ENCODE data around the gene TP53.

GRCh38 chr17:7705269-7706255 is 18.3 kb upstream of the TP53 start:
- no peak for TF ChIP-seq CTCF (IDR thresholded peaks at IDR 0.05; ENCODE audit: low read depth, low read length, poor library complexity, severe bottlenecking)
- TF ChIP-seq EZH2phosphoT487 (IDR thresholded peaks at IDR 0.05; ENCODE audit: borderline replicate concordance, low read length), result no peak
